PFSK-1 (cell line): ENCODE data around the gene CTDSPL.

Experiments used
- POLR2AphosphoS5 ChIP-seq: IDR thresholded peaks from 2 replicates; pipeline ENCODE4 v1.6.1; 2012; ENCODE audit warnings: low read depth, mild to moderate bottlenecking, control low read depth, low read length, moderate library complexity
- TF ChIP-seq, protein P1 (sequence below), 2 experiments: IDR thresholded peaks; 2 replicates each; pipeline versions ENCODE4 v1.6.1 to v1.8.0; 2011 to 2012; ENCODE audit warnings: low read depth in 2 of 2, low read length in 2 of 2, control low read depth in 1 of 2, inconsistent platforms in 1 of 2, mild to moderate bottlenecking in 1 of 2, moderate library complexity in 1 of 2; ENCODE audit not compliant: insufficient read depth in 1 of 2

DNA sequence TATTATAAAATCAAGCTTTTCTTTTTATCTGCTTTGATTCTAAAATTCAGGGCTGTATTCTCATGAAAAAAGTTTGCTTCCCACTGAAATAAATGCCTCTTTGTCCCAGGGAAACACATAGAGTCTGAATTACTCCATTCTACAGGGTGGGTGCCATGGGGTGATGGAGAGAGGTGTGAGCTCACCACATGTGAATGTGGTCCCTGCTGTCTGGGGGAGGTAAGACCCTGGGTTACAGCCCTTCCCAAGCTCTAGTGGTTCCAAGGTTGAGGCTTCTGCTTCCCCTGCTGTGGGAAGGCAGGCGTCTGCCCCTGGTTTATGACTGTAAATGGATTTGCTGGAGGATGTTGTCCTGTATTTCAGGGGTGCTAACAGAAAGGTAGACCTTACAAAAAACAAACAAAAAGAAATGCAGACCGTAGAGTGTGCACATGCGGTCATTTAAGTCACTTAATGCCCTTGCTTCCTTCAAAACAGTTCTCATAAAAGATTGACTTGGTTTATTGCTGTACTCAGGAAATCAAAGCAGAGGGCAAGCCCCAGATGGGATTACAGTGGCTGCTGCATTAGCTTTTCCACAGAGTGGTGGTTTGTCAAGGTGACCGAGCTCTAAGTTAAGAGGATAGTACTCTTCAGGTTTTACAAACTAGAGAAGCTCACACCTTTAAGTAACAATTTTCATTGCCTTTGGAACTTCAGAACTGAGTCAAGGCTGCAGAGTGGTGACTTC lies 49.2 kb downstream of the CTDSPL start:
- no peak for TF ChIP-seq POLR2AphosphoS5
- TF ChIP-seq, protein P1, sequence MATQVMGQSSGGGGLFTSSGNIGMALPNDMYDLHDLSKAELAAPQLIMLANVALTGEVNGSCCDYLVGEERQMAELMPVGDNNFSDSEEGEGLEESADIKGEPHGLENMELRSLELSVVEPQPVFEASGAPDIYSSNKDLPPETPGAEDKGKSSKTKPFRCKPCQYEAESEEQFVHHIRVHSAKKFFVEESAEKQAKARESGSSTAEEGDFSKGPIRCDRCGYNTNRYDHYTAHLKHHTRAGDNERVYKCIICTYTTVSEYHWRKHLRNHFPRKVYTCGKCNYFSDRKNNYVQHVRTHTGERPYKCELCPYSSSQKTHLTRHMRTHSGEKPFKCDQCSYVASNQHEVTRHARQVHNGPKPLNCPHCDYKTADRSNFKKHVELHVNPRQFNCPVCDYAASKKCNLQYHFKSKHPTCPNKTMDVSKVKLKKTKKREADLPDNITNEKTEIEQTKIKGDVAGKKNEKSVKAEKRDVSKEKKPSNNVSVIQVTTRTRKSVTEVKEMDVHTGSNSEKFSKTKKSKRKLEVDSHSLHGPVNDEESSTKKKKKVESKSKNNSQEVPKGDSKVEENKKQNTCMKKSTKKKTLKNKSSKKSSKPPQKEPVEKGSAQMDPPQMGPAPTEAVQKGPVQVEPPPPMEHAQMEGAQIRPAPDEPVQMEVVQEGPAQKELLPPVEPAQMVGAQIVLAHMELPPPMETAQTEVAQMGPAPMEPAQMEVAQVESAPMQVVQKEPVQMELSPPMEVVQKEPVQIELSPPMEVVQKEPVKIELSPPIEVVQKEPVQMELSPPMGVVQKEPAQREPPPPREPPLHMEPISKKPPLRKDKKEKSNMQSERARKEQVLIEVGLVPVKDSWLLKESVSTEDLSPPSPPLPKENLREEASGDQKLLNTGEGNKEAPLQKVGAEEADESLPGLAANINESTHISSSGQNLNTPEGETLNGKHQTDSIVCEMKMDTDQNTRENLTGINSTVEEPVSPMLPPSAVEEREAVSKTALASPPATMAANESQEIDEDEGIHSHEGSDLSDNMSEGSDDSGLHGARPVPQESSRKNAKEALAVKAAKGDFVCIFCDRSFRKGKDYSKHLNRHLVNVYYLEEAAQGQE (IDR thresholded peaks at IDR 0.05; ENCODE audit: insufficient read depth in 1 of 2, low read depth in 2 of 2, low read length in 2 of 2), result no peak
